HG03469 (cell line): ENCODE measurements around the gene TAS1R1.
A peak's percentile ranks its signal among the peaks of the same experiment; 100 is the strongest.

ENCODE experiments used
- ATAC-seq: cut with Tn5 transposase; IDR thresholded peaks from one replicate; pipeline ENCODE4 v1.9.1; 2021; ENCODE audit warnings: mild to moderate bottlenecking, moderate library complexity, moderate number of reproducible peaks; ENCODE audit not compliant: unreplicated experiment

The TAS1R1 gene

DNA sequence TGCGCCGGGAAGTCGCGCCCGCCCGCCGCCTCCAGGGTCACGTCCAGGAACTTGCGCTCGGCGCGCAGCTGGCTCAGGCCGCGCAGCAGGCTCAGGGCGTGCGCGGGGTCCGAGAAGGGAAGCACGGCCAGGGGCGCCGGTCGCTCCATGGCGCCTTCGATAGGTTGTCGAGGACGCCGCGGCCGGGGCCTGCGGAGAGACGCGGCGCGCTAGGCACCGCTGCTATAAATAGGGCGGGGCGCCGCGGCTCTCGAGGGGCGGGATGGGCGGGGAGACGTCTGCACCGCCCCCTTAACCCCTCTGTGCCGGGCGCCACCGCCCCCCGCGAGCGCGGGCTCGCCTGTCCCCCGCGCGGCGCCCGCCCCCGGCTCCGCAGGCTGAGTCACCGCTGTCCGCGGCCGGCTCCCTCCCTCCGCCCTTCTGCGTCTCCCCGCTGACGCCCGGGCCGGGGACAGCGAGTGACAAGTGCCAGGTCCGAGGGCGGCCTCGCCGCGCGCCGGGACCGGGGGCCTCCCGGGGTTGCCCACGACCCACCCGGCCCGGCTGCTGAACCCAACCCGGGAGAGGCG, 47.6 kb downstream of the TAS1R1 start, which contains the start of gene KLHL21:
Gene KLHL21, minus strand, starts transcription at position 201 of the 569 bp plus-strand sequence. Its CDS starts 52 bp downstream, at position 149.
- ATAC-seq: peak; percentile 30

DNA sequence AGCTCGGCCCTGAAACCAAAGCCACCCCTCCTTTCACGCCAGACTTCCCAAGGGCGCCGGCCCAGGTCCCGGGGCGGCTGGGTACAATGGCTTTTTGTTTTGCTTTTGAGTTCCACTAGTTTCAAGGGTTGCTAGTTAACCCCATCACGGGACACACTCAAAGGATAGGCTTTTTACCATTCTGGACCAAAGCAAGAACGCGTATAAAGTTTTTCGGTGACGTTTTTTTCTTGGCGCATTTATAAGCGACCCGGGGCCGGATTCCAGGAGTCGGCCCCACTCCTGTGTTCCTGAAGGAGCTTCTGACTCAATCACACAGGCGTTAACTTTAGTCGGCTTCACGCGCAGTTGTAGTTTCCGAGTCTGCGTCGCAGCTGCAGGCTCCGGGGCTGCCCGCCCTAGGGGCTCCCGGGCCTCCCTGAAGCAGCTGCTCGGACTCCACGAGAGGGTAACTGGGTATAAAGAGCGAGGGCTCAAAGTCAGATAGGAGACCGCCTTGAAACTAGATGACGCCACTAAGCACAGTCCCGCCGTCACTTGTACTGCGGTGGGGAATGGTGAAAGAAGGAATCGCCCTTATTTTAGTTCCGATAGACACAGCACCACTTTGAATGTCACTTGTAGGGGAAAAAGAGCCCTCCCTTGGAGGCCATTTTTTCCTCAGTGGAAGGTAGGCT, 48.3 kb downstream of the TAS1R1 start:
- ATAC-seq: peak; percentile 3

DNA sequence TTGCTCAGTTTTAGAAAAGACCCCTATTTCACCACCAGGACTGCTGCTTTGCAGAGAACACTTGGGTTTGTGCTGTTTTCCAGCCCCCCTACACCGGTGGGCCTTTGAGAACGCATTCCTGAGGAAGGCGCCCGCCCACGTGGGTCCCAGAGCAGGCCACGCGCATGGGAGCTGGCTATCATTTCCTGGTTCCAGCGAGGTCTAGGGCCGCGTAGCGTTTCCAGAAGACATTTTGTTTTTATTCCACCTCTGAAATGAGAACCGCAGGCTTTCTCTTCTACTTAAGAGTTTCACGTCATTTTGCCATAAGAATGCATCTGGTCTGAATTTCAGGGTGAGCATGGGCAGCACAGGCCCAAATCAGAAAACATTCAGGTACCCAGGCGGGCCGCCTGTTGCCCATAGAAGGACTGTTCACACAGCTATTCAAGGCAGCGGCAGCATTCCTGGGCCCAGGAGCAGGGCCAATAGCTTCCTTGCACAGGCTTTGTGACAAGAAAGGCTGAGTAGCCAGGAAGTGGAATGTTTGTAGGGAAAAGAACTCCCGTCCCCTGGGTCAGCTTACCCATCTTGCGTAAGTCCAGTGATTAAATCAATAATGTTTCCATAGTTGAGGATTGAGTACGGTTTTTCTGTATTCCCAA, 48.9 kb downstream of the TAS1R1 start:
- no peak for ATAC-seq

DNA sequence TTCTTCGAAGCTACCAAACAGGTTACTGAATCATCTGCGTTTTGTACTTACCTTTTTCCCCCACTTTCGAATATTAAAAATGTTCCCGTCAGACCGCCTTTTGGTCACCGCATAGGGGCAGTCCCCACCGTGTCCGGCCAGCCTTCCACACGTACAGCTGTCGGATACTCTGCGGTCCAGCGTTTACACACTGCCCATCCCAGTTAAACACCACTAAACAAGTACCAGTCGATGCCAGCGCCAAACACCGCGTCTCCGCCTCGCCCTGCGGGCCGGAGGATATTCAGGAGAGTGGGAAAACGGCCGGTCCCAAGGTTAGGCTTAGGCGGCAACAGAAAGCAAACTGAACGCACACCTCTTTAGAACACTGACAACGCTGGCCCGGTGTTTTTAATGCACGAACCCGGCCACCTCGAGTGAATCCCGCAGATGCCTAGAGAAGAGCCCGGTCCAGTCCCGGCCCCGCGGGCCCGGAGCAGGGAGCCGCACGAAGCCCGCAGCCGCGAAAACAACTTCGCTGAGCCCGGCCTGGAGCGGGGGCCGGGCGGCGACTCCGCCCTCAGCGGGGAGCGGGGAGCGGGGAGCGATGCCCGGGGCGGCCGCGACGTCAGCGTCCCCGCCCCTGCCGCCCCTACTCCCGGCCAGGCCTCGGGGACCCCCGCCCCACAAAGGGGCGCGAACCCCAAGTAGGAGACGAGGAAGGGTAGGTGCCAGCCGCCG, 57.7 kb downstream of the TAS1R1 start:
- ATAC-seq: peak; percentile 16

DNA sequence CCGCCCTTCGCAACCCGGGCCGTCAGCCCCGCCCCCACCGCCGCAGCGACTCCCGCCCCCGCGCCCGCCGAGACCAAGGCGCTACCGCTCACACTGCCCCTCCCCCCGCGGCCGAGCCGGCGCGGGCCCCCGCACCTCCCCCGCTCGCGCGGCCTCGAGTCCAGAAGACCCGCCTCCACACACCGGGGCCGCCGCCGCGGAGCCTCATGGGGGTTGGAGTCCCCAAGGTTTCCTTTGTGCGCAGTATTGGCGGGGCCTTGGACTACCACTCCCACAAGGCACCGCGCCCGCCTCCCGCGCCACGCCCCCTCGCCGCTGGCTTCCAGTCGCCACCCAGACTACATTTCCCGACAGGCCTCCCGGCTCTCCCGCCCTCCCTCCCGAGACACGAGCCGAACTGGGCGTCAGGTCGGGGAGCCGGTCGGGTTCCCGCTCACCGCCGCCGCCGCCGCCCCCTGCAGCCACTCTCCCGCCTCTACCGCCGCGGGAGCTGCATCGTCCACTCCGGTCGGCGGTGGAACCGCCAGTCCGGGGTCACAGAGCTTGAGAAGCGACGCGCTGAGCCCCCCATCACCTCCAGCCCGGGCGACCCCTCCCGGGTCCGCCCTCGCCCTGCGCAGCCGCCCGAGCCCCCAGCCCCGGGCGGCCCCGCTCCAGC, 58.4 kb downstream of the TAS1R1 start, which contains the start of gene PHF13:
Gene PHF13, plus strand, starts transcription at position 371 of the 658 bp plus-strand sequence. CDS start 336 bp downstream, outside the sequence.
- ATAC-seq: peak; percentile 81

DNA sequence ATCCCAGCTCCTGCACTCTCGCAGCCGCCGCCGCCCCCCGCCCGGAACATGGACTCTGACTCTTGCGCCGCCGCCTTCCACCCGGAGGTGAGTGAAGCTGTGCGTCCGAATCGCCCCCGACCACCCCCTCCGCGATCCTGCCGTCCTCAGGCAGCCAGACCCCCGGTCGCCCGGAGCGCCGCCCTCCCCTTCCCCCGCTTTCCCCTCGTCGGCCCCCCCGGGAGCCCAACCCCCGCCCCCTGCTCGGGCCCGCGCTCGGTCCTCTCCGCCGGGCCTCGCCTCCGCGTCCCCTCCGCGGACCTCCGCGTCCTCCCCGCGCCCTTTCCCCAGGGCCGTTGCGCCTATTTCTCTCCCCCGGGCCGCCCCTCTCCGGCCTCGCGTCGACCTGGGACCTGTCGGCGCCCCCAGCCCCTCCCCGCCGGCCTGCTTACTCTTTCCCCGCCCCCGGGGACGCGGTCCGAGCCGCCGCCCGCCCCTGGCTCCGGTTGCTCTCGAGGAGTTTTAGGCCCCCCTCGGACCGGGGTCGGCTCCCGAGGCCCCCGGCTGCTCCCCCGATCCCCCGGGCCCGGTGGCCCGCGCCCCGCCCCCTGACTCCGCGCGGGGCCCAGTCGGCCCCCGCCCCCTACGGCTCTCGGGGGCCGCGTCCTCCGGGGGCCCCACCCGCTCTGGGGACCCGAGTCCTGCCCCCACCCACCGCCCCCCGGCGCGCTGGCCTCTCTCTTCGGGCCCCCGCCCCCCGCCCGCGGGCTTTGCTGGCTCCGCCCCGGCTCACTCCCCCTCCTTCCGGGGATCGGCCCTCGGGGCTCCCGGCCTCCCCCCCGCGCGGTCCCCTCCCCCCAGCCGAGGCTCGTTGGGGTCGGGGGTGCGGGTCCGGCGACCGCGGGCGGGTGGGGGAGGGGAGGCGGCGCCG, 59.2 kb downstream of the TAS1R1 start:
- ATAC-seq: no peak

DNA sequence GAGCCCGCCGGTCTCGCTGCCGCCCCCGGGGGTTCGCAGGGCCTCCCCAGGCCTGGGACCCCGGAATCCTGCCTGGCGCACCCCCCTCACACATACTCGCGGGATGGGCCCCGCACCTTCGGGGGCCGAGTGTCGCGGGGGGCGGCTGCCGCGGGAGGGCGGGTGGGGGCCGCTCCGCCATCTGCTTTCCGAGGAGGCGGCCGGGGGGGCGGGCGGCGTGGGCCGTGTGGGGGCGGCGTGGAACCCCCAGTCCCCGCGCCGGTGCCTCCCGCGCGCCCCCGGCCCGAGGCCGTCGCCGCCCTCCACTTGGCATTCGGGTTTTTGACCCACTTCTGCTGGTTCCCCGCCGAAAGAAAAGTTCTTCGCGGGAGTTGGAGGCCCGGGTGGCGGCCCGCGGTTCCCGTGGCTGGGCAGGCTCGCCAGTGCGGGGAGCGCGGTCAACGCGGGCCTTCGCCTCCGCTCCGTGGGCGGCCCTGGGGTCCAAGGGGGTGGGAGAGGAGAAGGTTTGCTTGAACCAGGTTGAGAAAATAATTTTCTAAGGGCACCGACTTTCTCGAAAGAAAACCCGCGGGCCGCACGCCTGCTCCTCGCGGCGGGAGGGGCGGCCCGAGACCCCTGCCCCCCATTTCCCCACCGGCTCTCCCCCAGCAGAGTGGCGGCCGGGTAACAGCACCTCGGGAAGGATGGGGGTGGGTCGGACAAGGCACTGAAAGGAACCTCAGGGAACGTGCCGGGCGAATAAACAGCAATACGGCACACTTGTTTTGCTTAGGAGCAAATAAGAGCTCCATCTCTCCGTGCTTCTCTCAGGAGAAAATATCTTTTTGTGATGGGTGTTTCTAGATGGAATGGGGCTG, 60.0 kb downstream of the TAS1R1 start:
- no peak for ATAC-seq

DNA sequence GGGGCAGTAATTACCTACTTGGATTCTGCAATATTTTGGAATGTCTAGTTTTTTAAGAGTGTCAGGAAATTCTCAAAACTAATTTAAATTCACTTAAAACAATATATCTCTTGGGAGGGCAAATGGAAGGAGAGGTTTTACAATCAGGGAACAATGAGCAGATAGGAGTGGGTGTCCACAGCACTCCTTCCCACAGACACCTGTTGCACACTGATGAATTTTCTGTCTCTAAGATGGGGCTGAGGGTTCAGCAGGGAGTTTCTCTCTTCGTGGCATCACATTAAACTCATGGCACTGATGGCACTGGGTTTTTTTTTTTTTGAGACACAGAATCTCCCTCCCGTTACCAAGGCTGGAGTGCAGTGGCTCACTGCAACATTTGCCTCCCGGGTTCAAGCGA, 63.9 kb downstream of the TAS1R1 start:
- no peak for ATAC-seq

DNA sequence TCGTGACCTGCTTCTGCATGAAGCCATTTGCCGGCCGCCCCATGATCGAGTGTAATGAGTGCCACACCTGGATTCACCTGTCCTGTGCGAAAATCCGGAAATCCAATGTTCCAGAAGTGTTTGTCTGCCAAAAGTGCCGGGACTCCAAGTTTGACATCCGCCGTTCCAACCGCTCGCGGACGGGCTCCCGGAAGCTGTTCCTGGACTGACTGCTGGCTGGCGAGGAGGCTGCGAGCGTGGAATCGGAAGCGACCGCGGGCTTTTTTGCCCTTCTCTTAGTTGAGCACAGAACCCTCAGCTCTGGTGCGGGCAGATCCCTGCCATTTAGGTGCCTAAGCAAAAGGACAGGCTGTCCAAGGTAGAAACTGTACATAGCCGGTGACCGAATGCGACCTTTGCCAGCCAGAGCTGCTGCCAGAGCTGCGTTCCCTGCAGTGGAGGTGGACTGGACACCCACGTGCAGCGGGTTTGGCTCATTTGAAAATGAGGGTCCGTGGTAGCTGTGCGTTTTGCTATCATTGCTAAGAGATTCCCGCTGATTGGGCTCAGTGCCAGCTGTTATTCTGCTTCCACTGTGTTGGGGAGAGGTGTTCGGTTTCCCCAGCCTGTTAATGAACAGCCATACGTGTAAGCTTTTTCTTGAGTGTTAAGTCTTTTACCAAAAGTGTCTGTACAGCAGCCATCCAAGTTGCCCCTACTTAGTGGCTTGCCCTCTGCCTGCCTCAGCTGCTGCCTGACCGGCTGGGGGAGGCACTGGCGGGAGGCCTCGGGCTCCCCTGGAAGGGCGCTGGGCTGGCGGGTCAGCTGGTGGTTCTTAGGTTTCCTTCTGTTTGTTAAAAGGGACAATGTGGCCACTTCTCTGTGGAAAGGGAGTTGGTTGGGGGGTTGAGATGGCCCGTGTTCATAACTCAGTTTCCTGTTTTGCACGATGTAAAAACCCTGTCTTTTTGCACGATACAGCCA, 66.6 kb downstream of the TAS1R1 start:
- no peak for ATAC-seq

DNA sequence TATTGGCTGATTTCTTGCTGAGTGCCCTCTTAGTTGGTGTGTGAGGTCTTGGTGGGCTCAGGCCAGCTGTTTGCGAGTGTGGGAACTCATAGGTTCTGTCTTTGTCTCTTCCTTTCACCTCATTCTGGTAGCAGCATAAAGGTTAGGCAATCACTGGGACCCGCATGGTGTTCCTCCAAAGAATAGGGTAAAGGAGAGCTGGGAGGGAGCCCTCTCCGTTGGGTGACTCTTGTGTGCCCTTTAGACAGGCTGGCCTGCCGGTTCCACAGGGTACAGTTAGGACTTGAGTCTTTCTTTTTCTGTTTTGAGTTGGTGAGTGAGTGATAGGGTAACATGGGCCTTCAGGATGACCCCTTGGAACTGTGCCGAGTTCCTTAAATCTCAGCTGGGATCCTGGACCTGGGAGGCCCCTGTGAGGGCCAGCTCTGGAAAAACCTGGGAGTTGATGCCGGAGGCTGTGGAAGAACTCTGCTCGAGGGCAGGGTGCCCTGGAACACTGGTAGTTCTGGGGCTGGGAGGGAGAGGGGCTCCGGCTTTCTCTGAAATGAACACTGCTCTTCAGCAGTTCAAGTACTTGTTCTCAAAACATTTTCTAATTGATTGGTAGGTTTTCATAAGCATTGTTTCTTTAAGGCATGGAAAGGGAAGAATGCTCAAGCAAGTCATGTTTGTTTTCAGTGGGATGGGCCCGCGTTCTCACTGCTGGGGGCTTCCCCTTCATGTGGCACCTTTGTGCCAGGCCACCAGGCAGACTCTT, 67.5 kb downstream of the TAS1R1 start:
- no peak for ATAC-seq

DNA sequence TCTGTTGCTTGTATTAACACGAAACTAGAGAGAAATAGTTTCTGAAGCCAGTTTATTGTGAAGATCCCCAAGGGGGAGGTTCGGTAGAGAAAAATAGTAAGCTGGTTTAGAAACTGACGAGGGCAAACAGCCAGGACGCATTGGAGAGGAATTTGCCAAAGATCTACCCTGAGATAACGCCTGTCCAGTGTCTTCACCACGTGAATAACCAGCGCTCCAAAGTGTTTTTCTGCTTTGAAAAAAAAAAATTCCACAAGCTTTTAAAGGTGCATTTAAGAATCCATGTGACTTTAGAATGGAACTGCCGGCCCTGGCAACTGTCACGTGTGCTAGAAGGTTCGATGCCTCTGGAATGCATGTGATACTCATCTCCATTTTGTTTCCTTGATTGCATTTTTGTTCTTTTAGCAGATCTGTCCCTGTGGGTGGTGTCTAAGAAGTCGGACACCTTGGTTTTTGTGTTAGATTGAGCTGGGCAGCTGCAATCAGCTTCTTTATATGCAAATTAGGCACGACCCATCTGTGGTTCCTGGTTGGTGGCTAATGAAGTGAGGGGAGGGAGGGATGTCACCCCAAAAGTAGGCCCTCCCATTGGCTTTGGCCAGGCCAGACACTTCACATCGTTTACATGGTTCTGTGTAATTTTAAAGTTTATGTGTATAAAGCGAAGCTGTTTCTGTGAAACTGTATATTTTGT, 68.3 kb downstream of the TAS1R1 start:
- no peak for ATAC-seq

DNA sequence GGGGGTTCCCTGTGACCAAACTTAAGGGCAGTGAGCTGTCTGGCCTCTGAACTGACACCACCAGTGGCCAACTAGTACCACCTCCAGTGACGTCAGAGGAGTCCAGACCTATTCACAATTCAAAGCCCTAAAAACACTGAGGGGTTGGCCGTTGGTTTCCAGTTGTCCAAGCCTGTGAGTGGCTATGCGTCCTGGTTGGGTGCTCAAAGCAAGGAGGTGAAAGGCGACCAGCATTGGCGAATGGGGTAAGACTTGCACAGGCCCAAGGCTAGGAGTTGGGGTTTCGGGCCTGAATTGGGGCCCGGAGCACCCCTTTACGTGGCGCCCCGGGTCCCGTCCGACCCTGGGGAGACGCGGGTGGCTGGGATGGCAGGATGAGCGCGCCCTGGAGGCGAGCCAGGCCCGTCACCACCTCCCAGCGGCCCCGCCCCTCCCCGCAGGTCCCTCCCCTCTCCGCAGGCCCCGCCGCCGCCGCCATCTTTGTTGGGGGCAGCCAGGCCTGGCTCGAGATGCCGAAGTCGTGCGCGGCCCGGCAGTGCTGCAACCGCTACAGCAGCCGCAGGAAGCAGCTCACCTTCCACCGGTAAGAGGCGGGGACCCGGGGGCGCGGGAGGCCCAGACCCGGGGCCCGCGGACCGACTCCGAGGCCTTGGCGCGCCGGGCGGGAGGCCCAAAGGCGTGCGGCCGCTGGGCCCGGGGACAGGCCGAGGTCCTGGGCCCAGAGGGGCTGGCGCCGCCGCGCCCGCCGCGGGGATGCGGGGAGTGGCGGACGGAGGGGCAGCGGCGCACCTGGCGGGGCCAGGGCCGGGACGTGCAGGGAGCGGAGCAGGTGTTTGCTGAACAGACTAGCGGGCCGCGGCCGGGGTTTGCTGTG, 69.8 kb downstream of the TAS1R1 start, which contains the start of gene THAP3:
Gene THAP3, plus strand, starts transcription at position 159 of the 874 bp plus-strand sequence. Its CDS starts 351 bp downstream, at position 510.
- peak; percentile 44 for ATAC-seq

DNA sequence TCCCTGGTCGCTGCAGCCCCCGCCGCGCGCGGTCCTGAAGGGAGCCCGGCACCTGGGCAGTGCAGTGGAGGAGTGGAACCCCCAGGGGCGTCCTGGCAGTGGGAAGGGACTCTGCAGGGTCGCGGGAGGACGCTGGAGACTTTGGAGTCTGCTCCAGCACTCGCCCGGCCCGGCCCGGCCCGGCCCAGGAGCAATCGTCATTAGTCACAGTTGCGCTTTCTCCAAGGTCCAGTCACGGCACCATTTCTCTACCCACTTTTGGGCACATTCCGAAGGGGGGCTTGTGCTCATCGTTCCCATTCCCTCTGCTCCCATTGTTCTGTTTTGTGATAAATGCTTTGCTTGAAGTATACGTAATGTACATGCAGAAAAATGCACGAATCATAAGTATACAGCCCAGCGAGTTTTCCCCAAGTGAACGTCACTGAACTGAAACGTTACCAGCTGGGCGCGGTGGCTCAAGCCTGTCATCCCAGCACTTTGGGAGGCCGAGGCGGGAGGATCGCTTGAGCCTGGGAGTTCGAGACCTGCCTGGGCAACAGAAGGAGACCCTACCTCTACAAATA, 70.6 kb downstream of the TAS1R1 start:
- ATAC-seq: no peak

DNA sequence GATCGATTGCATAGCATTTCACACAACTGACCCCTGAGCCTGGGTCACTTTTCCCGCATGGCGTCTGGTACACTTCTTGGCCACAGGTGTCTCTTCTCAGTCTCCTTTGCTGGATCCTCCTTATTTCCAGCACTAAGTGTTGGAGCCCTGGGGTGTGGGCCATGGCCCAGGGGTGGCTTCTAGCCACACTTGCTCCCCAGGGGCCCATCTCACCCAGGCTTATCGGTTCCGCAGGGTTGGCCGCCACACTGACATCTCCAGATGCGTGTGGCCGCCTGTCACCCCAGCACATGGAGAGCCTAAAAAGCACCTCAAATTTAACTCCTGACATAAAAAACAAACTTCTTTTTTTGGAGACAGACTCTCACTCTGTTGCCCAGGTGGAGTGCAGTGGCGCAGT, 71.9 kb downstream of the TAS1R1 start:
- ATAC-seq: no peak
